IMR-90 (cell line): Measurements from ENCODE around the gene SORBS1.

Experiments
- CEBPB ChIP-seq: IDR thresholded peaks from 2 replicates; pipeline ENCODE4 v1.6.1; 2012; ENCODE audit warnings: low read depth, low read length, improper control_type of control experiment
- MXI1 ChIP-seq: IDR thresholded peaks from 2 replicates; pipeline ENCODE4 v1.6.1; 2012; ENCODE audit warnings: low read depth, mild to moderate bottlenecking, low read length, moderate library complexity, borderline replicate concordance
- RCOR1 ChIP-seq: IDR thresholded peaks from 2 replicates; pipeline ENCODE4 v1.6.1; 2012; ENCODE audit warnings: mild to moderate bottlenecking, low read length, improper control_type of control experiment; ENCODE audit not compliant: insufficient replicate concordance
- RFX5 ChIP-seq: IDR thresholded peaks from 2 replicates; pipeline ENCODE4 v1.8.0; 2012; ENCODE audit warnings: low read depth, mild to moderate bottlenecking, low read length, moderate library complexity
- SMC3 ChIP-seq: fragments of 150-350 bp; IDR thresholded peaks from 2 replicates; pipeline ENCODE4 v1.6.1; 2016; ENCODE audit warnings: low read depth, mild to moderate bottlenecking, antibody characterized with exemption, low read length, moderate library complexity
- TF ChIP-seq, protein P1 (sequence below): conservative IDR thresholded peaks from 2 replicates; pipeline ENCODE4 v1.5.1; 2012; ENCODE audit warnings: mild to moderate bottlenecking, low read depth, low read length, improper control_type of control experiment
- TF ChIP-seq, protein P2 (sequence below): fragments of 150-350 bp; IDR thresholded peaks from 2 replicates; pipeline ENCODE4 v1.6.1; 2016; ENCODE audit warnings: low read depth, mild to moderate bottlenecking, low read length, moderate library complexity, borderline replicate concordance

DNA sequence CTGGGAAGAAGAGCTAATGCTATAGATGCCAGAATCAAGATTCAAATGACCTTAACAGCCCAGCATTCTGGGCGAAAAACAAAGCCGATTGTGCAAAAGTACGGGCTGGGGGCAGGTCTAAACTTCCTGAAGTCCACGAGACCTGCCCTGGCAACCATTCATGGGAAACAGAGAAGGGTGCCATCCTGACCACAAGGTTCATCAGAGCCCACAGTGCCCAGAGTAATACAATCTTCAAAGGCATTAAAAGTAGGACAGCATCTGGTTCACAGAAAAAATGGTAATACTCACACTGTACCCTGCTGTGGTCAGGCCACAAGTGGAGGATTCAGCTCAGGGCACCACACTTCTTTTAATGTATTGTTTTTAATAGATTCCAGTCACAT lies 36.1 kb downstream of the SORBS1 start:
- TF ChIP-seq CEBPB (no peak), SMC3 (no peak), RFX5 (no peak), MXI1 (no peak), RCOR1 (no peak)
- TF ChIP-seq, protein P1, sequence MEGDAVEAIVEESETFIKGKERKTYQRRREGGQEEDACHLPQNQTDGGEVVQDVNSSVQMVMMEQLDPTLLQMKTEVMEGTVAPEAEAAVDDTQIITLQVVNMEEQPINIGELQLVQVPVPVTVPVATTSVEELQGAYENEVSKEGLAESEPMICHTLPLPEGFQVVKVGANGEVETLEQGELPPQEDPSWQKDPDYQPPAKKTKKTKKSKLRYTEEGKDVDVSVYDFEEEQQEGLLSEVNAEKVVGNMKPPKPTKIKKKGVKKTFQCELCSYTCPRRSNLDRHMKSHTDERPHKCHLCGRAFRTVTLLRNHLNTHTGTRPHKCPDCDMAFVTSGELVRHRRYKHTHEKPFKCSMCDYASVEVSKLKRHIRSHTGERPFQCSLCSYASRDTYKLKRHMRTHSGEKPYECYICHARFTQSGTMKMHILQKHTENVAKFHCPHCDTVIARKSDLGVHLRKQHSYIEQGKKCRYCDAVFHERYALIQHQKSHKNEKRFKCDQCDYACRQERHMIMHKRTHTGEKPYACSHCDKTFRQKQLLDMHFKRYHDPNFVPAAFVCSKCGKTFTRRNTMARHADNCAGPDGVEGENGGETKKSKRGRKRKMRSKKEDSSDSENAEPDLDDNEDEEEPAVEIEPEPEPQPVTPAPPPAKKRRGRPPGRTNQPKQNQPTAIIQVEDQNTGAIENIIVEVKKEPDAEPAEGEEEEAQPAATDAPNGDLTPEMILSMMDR = no peak
- TF ChIP-seq, protein P2, sequence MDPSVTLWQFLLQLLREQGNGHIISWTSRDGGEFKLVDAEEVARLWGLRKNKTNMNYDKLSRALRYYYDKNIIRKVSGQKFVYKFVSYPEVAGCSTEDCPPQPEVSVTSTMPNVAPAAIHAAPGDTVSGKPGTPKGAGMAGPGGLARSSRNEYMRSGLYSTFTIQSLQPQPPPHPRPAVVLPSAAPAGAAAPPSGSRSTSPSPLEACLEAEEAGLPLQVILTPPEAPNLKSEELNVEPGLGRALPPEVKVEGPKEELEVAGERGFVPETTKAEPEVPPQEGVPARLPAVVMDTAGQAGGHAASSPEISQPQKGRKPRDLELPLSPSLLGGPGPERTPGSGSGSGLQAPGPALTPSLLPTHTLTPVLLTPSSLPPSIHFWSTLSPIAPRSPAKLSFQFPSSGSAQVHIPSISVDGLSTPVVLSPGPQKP = no peak
